LHCN-M2 (cell line): ENCODE data around the gene C15orf39. TPM values are rescaled to one million over a fixed set of nuclear protein-coding genes. Genes with fewer than 3 reads are reported as not detected.
"Not testable (repeated sequence)": the region's sequence is repeated elsewhere in the genome, so short reads cannot be mapped to it uniquely, and the experiment has no call there.

Source experiments
- DNase-seq: peaks from one replicate; pipeline ENCODE4 v3.0.0-alpha.2; 2012; ENCODE audit warnings: low read depth
- polyA plus RNA-seq: library from polyadenylated mRNA; unstranded; fragments of >200 nt; gene quantifications from one replicate; pipeline ENCODE4 v1.2.1, GENCODE V29; 2012; ENCODE audit warnings: missing spikeins
- total RNA-seq: library from RNA; depleted of rRNA; stranded (reverse); fragments of >200 nt; gene quantifications from 2 replicates; pipeline ENCODE4 v1.2.3, GENCODE V29; 2014; rRNA removed

The C15orf39 gene
- total RNA-seq: 3.1 and 3.3 TPM in 2 replicates
- polyA plus RNA-seq: 3.0 TPM

GRCh38 chr15:75201616-75202250, at the start of gene C15orf39:
C15orf39 (plus strand) TSS chr15:75201882; CDS start chr15:75206049, 4,167 bp downstream.
- peak; percentile 51 for DNase-seq

GRCh38 chr15:75152382-75153079, 49.2 kb upstream of the C15orf39 start:
- DNase-seq: no peak

- DNase-seq: peak; percentile 51
These were observed 48.6 kb upstream of the C15orf39 start for GRCh38 chr15:75153087-75153486.

GRCh38 chr15:75153565-75154276, 48.0 kb upstream of the C15orf39 start:
- no peak for DNase-seq

- DNase-seq: no peak
These were observed 47.1 kb upstream of the C15orf39 start for GRCh38 chr15:75154461-75155062.

- DNase-seq: no peak
These were observed 45.1 kb upstream of the C15orf39 start for GRCh38 chr15:75156326-75157215.

GRCh38 chr15:75158402-75158801, 43.3 kb upstream of the C15orf39 start:
- DNase-seq: no peak

GRCh38 chr15:75159244-75159643, 42.4 kb upstream of the C15orf39 start:
- no peak for DNase-seq

- DNase-seq: no peak
These were observed 40.4 kb upstream of the C15orf39 start for GRCh38 chr15:75161106-75161916.

GRCh38 chr15:75161917-75162414, 39.7 kb upstream of the C15orf39 start:
- DNase-seq: no peak

GRCh38 chr15:75163150-75163564, 38.5 kb upstream of the C15orf39 start:
- DNase-seq: no peak

- DNase-seq: no peak
These were observed 36.9 kb upstream of the C15orf39 start for GRCh38 chr15:75164625-75165350.

GRCh38 chr15:75166489-75167063, 35.1 kb upstream of the C15orf39 start:
- not testable (repeated sequence) for DNase-seq

GRCh38 chr15:75167588-75168350, 33.9 kb upstream of the C15orf39 start:
- peak; percentile 52 for DNase-seq

- DNase-seq: no peak
These were observed 33.3 kb upstream of the C15orf39 start for GRCh38 chr15:75168374-75168773.

GRCh38 chr15:75170203-75170602, 31.5 kb upstream of the C15orf39 start:
- no peak for DNase-seq

- DNase-seq: peak; percentile 59
These were observed 30.9 kb upstream of the C15orf39 start for GRCh38 chr15:75170711-75171341.

- DNase-seq: peak; percentile 86
These were observed 30.3 kb upstream of the C15orf39 start for GRCh38 chr15:75171408-75171807.
